Endothelial cell of umbilical vein (primary cell): ENCODE data around the gene AHSA1. TPM values are rescaled to one million over a fixed set of nuclear protein-coding genes. Genes with fewer than 3 reads are reported as not detected.

ENCODE experiments used
- polyA plus RNA-seq, 4 experiments: library from polyadenylated mRNA; depleted of rRNA in 3 of 4; stranded (reverse) in 3 of 4; unstranded in 1 of 4; fragments of >200 nt; gene quantifications; 2 replicates each; pipeline versions ENCODE4 v1.2.1 to v1.2.3, GENCODE V29; 2011 to 2012; ENCODE audit warnings: missing spikeins in 1 of 4
- small RNA-seq: library from RNA; depleted of rRNA; stranded (forward); fragments of <200 nt; gene quantifications from one replicate; pipeline ENCODE3, GENCODE V24; 2012; ENCODE audit warnings: low replicate concordance, low read depth; ENCODE audit not compliant: insufficient read depth, insufficient read length
- total RNA-seq: library from RNA; stranded (reverse); gene quantifications from 2 replicates; pipeline ENCODE4 v1.2.3, GENCODE V29; 2021

The AHSA1 gene
- total and polyA plus RNA-seq, 2 donors (not counting 3 experiments of a cell fraction or from before 2014, with no cell fraction given) = 122 to 166 TPM

Small RNAs within 50 kb of the gene (small RNA-seq; reads per million reads assigned to genes)
- gene RF00404 = not detected

Other genes with a start within 250 kb of the AHSA1 start
- not detected in 2 replicates for gene NGB, start 186.9 kb upstream of the AHSA1 start, total RNA-seq
- not detected in 2 replicates for gene NGB, start 186.9 kb upstream of the AHSA1 start, polyA plus RNA-seq
- 43.2 and 48.2 TPM in 2 replicates for gene POMT2, start 137.2 kb upstream of the AHSA1 start, total RNA-seq
- gene POMT2, start 137.2 kb upstream of the AHSA1 start, polyA plus RNA-seq = 19.5 and 22.4 TPM in 2 replicates
- gene GSTZ1, start 137.1 kb upstream of the AHSA1 start, total RNA-seq = 16.7 and 20.4 TPM in 2 replicates
- 19.2 and 20.5 TPM in 2 replicates for gene GSTZ1, start 137.1 kb upstream of the AHSA1 start, polyA plus RNA-seq
- gene TMED8, start 81.0 kb upstream of the AHSA1 start, total RNA-seq = 12.6 and 13.5 TPM in 2 replicates
- gene TMED8, start 81.0 kb upstream of the AHSA1 start, polyA plus RNA-seq = 4.4 and 5.2 TPM in 2 replicates
- gene SAMD15, start 80.7 kb upstream of the AHSA1 start, total RNA-seq = 0.65 and 1.1 TPM in 2 replicates
- gene SAMD15, start 80.7 kb upstream of the AHSA1 start, polyA plus RNA-seq = 0.10 and 0.51 TPM in 2 replicates
- gene NOXRED1, start 34.6 kb upstream of the AHSA1 start, total RNA-seq = 0.33 and 0.48 TPM in 2 replicates
- 0.03 and 0.15 TPM in 2 replicates for gene NOXRED1, start 34.6 kb upstream of the AHSA1 start, polyA plus RNA-seq
- 22.2 and 24.2 TPM in 2 replicates for gene VIPAS39, start 492 bp upstream of the AHSA1 start, total RNA-seq
- 28.2 and 28.4 TPM in 2 replicates for gene VIPAS39, start 492 bp upstream of the AHSA1 start, polyA plus RNA-seq
- not detected in 2 replicates for gene ISM2, start 40.7 kb downstream of the AHSA1 start, total RNA-seq
- gene ISM2, start 40.7 kb downstream of the AHSA1 start, polyA plus RNA-seq = not detected in 2 replicates
- gene SPTLC2, start 158.5 kb downstream of the AHSA1 start, total RNA-seq = 57.2 and 71.3 TPM in 2 replicates
- gene SPTLC2, start 158.5 kb downstream of the AHSA1 start, polyA plus RNA-seq = 13.3 and 19.1 TPM in 2 replicates
- gene ALKBH1, start 249.9 kb downstream of the AHSA1 start, total RNA-seq = 13.1 and 14.8 TPM in 2 replicates
- gene ALKBH1, start 249.9 kb downstream of the AHSA1 start, polyA plus RNA-seq = 10.1 and 10.2 TPM in 2 replicates